Heart right ventricle (tissue), 16 donors: ENCODE data around the gene MTSS2. TPM values are rescaled to one million over a fixed set of nuclear protein-coding genes. Genes with fewer than 3 reads are reported as not detected.
"Not testable (repeated sequence)": the region's sequence is repeated elsewhere in the genome, so short reads cannot be mapped to it uniquely, and the experiment has no call there.

Experiments used
- ATAC-seq, 8 donors: fragments of 200-7000 bp; cut with Tn5 transposase; one replicate each; pipeline ENCODE4 v1.9.1; 2020; ENCODE audit warnings: mild to moderate bottlenecking in 8 of 8, moderate library complexity in 8 of 8, moderate number of reproducible peaks in 1 of 8
- DNase-seq, 2 donors: peaks; one replicate each; pipeline ENCODE4 v3.0.0-alpha.2; 2020
- H3K27ac ChIP-seq, 10 donors: fragments of 200-600 bp; sonication (generic) in 2 of 10; one replicate each; pipeline versions ENCODE4 v1.5.0 to v1.8.0; 2020 to 2022; ENCODE audit warnings: mild to moderate bottlenecking in 3 of 10
- H3K27me3 ChIP-seq, 7 donors: fragments of 200-600 bp; one replicate each; pipeline ENCODE4 v1.8.0; 2021 to 2022; ENCODE audit warnings: mild to moderate bottlenecking in 2 of 7
- H3K36me3 ChIP-seq, 9 donors: fragments of 200-600 bp; sonication (generic) in 1 of 9; one replicate each; pipeline versions ENCODE4 v1.5.0 to v1.8.0; 2020 to 2022; ENCODE audit warnings: mild to moderate bottlenecking in 2 of 9
- H3K4me1 ChIP-seq, 9 donors: fragments of 200-600 bp; sonication (generic) in 1 of 9; one replicate each; pipeline versions ENCODE4 v1.5.0 to v1.8.0; 2020 to 2022; ENCODE audit warnings: mild to moderate bottlenecking in 4 of 9
- H3K4me3 ChIP-seq, 10 donors: fragments of 200-600 bp; sonication (generic) in 2 of 10; one replicate each; pipeline versions ENCODE4 v1.5.0 to v1.8.0; 2020 to 2022; ENCODE audit warnings: mild to moderate bottlenecking in 7 of 10, moderate library complexity in 2 of 10
- H3K9me3 ChIP-seq, 11 donors: fragments of 200-600 bp in 10 of 11; sonication (generic) in 2 of 11; one replicate each; pipeline versions ENCODE4 v1.5.0 to v1.8.0; 2013 to 2022; ENCODE audit warnings: mild to moderate bottlenecking in 2 of 11, control low read depth in 1 of 11, moderate library complexity in 1 of 11
- CTCF ChIP-seq, 9 donors: fragments of 200-600 bp; sonication (generic) in 2 of 9; IDR thresholded peaks; one replicate each; pipeline versions ENCODE4 v1.5.0 to v1.8.0; 2021 to 2022; ENCODE audit warnings: antibody characterized with exemption in 9 of 9, mild to moderate bottlenecking in 5 of 9, moderate library complexity in 1 of 9
- WGBS, 2 donors: extraction: QIAGEN DNeasy Blood & Tissue Kit; methylation state at CpG; one replicate each; pipeline ENCODE4 v1.1.7; 2013; ENCODE audit warnings: inconsistent platforms in 1 of 2; 5-methylcytosine and 5-hydroxymethylcytosine counted together
- intact Hi-C, 10 donors: fragments of 100-400 bp; cut with DNase I; formaldehyde crosslinking; loops; one replicate each; pipeline versions ENCODE4 v1.11.1 to v1.14.2; 2022
- polyA plus RNA-seq, 2 donors: library from polyadenylated mRNA; stranded (reverse); fragments of 200-250 nt; gene quantifications; one replicate each; pipeline ENCODE4 v1.2.3, GENCODE V29; 2013
- total RNA-seq, 10 donors: library from RNA; stranded (reverse); fragmentation: NEBNext Ultra II Directional in 3 of 10; extraction: Animal tissue kit (Norgen Biotek cat#: 25700) in 3 of 10; gene quantifications; one replicate each; pipeline versions ENCODE4 v1.2.1 to v1.2.4, GENCODE V29; 2021 to 2023
- donor health status: Arrhythmogenic right ventricular cardiomyopathy.
- donor health status: ischemic (EF 13 %, LVEDD 7.1; RV severe dilation, severe dysfunction).
- donor health status: healthy with polysubstance abuse.
- donor health status: DM: no; HTN: yes; CAD: no.
- donor health status: DM: no; HTN: no; CAD: no.
- donor health status: ischemic (EF 25% LVEDD 6.9; RV normal size, moderate dysfunction).
- donor health status: ischemic (EF 25% LVEDD 5.7; RV mildly dilated, moderate dysfunction).
- donor health status: healthy.
- donor health status: DM: yes; HTN: yes; CAD: no.
- donor health status: Ischemic cardiomyopathy.
- donor health status: ischemic (EF 35%, LVEDD 5.7; RV mildly dilated, moderate dysfunction).
- donor health status: nonischemic (EF 11% LVEDD 7.7; RV severe dilation, severe dysfunction).
- donor health status: DM: yes; HTN: yes; CAD: no.
- donor health status: PGD.
- donor health status: ischemic (EF 29% LVEDD 5.4; RV normal size, mild dysfunction).
- donor health status: nonischemic (EF 23%, LVEDD 6.1; RV moderate dilation, normal function).

Gene MTSS2
- total and polyA plus RNA-seq, 12 donors: 39.0 to 121 (median 58.9) TPM

DNA sequence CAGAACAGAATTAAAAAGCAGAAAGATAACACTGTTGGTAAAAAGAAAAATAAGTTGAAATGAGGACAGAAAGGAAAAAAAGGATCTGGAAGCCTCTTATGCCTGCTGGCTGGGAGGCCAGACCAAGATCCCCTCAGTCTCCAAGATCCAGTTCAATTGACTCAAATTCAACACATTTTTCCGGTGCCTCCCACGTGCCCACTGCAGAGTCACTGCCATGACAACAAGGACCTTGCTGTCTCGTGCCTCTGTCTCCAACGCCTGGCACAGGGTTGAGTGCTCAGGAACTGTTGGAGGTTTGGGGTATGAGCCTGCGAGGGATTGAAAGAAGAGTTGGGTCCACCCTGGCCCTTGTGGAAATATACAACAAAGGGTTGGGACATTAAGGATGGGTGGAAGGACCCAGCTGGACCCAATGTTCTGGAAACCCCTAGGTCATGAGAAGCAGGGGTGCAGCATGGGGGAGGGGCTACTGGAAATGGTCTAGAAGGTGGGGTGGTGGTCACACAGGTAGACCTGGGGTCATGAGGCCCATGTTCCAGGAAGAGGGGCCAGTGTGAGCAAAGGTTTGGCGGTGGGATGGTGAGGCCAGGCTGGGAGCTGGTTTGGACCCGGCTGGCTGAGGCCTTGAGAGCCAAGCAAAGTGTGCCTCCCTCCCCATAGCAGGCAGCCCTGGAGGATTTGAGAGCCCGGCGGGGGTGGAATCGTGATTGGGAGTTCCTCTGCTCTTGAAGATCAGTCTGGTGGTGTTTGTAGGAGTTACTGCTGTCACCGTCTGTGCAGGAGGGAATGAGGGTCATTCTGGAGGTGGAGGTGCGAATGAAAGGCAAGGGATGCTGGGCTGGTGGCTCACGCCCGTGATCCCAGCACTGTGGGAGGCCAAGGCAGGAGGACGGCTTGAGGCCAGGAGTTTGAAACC, 38.2 kb downstream of the MTSS2 start:
- Histone ChIP-seq H3K27me3 (no peaks in the 10 kb centered on the region), H3K36me3 (no peaks in the 10 kb centered on the region), H3K9me3 (no peaks in the 10 kb centered on the region), H3K4me1 (peaks cover 0 to 18% (median 4%) of the 10 kb centered on the region in 9 donors), H3K27ac (peak overlapping the region in 4 of 10 donors; percentile 9 to 63 (median 55)), H3K4me3 (peak overlapping the region in 2 of 10 donors; percentile 33)
- ATAC-seq (peak in 2 of 8 donors; percentile 6 to 8), DNase-seq (no peak)
- 86 to 87% methylated on average over 15 of the region's 15 CpGs for WGBS, 2 donors
- intact Hi-C loops: loop anchor here in 1 of 10 donors (10.0 kb wide), 1 partner anchor 113 kb away; no protein-coding TSS in a partner anchor
- TF ChIP-seq CTCF (IDR thresholded peaks at IDR 0.05): no peak

- no peak for TF ChIP-seq CTCF (IDR thresholded peaks at IDR 0.05)
- intact Hi-C loops: loop anchor here in 1 of 10 donors (10.0 kb wide), 1 partner anchor 112 kb away; no protein-coding TSS in a partner anchor
- peaks cover 0 to 18% (median 4%) of the 10 kb centered on the region in 9 donors for H3K4me1 ChIP-seq
- no peaks in the 10 kb centered on the region for H3K27me3 ChIP-seq
- peak within 1 kb of the TSS in 6 of 10 donors; percentile 5 to 33 (median 26) for H3K4me3 ChIP-seq
- ATAC-seq (peak; percentile 32 to 73 (median 62)), DNase-seq (no peak)
- H3K36me3 ChIP-seq: no peaks in the 10 kb centered on the region
- H3K9me3 ChIP-seq: no peaks in the 10 kb centered on the region
- 70 to 74% methylated on average over 39 of the region's 39 CpGs for WGBS, 2 donors
- H3K27ac ChIP-seq: peak within 1 kb of the TSS in 7 of 10 donors; percentile 9 to 63 (median 40)
Observed at GRCh38 chr16:70646260-70647241, 39.3 kb downstream of the MTSS2 start, which contains the start of gene IL34. Gene IL34 (plus strand): TSS chr16:70646559. CDS start chr16:70646948, 389 bp downstream.

- no peaks in the 10 kb centered on the region for H3K9me3 ChIP-seq
- intact Hi-C loops: loop anchor here in 1 of 10 donors (10.0 kb wide), 1 partner anchor 110 kb away; no protein-coding TSS in a partner anchor
- no peaks in the 10 kb centered on the region for H3K36me3 ChIP-seq
- WGBS, 2 donors: 79 to 82% methylated on average over 10 of the region's 10 CpGs
- DNase-seq (no peak), ATAC-seq (no peak)
- no peaks in the 10 kb centered on the region for H3K27me3 ChIP-seq
- H3K4me1 ChIP-seq: peaks cover 0 to 18% (median 4%) of the 10 kb centered on the region in 9 donors
- no peak overlapping the region for H3K4me3 ChIP-seq
- H3K27ac ChIP-seq: no peak overlapping the region
- no peak for TF ChIP-seq CTCF (IDR thresholded peaks at IDR 0.05)
Observed at GRCh38 chr16:70644763-70645597, 40.9 kb downstream of the MTSS2 start.

GRCh38 chr16:70643264-70643663, 42.6 kb downstream of the MTSS2 start:
- H3K4me1 ChIP-seq: peaks cover 0 to 24% (median 4%) of the 10 kb centered on the region in 9 donors
- not testable (repeated sequence) for H3K27ac ChIP-seq, H3K36me3 ChIP-seq, H3K9me3 ChIP-seq, H3K4me3 ChIP-seq, ATAC-seq, H3K27me3 ChIP-seq, DNase-seq
- 82% methylated on average over 7 of the region's 7 CpGs for WGBS, 2 donors
- intact Hi-C loops: loop anchor here in 1 of 10 donors (10.0 kb wide), 1 partner anchor 108 kb away; no protein-coding TSS in a partner anchor
